Measurements from ENCODE around the gene QRSL1.
"Not testable (repeated sequence)": the region's sequence is repeated elsewhere in the genome, so short reads cannot be mapped to it uniquely, and the experiment has no call there.

Gene QRSL1

DNA sequence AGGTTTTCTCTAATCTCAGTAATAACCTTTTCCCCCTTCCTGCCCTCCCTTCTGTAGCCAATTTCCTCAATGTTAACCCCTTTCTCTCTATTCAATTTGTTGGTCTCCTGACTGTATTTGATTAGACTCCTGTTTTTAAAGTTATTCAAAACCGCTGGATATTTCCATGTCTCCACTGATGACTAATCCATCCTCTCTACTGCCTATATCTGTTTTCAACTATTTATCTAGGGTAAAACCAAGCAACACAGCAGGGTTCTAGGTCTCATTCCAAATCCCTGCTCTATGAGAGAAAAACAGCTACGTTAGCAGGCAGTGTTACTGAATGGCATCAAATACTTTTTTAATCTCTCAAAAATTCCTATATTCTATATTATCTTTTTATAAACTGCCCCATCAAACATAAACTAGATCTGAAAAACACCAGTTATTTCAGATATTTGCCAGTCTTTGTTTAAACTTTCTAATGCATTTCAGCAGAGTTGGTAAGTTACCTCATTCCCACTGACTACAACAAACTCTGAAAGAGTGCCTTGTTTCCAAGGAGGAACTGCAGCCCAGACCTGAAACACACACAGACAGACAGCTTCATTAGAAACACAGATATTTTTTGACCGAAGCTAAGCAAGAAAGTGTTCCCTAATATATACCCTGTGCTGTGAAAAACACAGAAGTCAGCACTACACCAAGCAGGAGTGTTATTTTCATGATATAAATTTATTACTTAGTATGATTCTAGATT is 8.3 kb upstream of the QRSL1 start:
- no peak for DNase-seq

DNA sequence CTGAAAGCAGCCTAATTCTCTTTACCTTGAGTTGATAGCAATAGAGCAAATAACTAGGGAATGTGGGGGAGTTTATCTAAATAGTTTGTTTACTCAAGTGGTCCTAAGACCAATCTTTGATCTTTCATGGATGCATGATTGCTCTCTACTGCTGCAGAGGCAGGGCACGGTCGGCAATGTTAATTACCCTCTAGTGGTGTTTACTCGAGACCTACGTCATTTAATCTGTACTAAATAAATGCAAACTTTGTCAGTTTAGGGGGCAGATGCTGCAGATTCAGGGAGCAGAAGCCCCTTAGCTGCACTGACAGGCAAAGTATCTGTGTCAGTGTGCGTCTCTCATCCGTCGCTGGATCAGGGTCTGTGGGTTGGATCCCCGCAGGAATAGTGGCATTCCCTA is 7.0 kb upstream of the QRSL1 start:
- DNase-seq, result no peak

DNA sequence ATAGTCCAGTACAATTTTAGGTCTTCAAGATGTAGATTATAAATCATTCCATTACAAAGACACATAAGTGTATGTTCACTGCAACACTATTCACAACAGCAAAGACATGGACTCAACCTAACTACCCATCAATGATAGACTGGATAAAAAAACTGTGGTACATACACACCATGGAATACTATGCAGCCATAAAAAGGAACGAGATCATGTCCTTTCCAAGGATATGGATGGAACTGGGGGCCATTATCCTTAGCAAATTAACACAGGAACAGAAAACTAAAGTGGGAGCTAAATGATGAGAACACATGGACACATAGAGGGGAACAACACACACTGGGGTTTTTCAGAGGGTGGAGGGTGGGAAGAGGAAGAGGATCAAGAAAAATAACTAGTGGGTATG is 6.3 kb upstream of the QRSL1 start:
- no peak for DNase-seq

DNA sequence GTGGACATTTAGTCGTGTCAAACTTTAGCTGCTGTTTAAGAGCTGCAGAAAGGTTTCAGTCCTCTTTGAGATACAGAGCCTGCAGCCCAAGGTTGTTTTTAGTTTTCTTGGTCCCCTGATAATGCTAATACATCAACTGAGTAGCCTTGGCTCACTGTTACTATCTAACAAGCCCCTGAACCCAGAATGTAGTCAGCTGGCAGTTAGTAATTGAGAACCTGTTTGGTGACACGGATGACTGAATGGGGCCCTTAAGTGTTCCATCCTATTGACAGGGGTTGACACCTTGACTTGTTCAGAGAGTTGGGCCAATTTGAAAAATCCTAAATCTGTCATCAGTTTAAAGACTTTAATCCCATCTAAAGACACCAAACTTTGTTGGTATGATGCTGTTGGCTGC is 2.9 kb upstream of the QRSL1 start:
- DNase-seq, result no peak

DNA sequence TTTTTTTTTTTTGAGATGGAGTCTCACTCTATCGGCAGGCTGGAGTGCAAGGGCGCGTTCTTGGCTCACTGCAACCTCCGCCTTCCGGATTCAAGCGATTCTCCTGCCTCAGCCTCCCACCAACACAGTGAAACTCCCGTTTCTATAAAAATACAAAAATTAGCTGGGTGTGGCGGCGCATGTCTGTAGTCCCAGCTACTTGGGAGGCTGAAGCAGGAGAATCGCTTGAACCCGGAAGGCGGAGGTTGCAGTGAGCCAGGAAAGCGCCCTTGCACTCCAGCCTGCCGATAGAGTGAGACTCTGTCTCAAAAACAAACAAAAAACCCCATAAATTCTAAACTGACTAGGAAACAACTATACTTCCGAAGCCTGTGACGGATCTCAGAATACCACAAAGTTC is 1.6 kb upstream of the QRSL1 start:
- not testable (repeated sequence) for DNase-seq

DNA sequence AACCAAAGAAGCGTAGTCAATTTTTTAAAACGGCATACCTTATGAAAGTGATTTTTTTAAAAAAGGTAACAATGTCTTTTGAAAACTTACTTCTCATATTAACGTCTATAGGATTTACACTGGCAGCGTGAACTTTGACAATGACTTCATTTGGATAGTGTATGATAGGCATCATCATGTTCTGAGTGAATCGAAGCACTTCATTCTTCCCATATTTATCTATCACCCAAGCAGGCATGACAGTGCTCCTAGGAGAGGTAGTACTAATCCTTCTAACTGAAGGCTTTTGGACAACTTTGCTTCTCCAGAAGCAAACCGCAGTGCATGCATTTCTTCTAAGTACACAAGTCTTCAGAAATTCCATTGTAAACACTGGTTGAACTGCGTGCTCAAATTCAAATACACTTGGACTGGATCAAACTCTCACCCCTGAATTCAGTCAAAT is 698 bp upstream of the QRSL1 start:
- no peak for DNase-seq

DNA sequence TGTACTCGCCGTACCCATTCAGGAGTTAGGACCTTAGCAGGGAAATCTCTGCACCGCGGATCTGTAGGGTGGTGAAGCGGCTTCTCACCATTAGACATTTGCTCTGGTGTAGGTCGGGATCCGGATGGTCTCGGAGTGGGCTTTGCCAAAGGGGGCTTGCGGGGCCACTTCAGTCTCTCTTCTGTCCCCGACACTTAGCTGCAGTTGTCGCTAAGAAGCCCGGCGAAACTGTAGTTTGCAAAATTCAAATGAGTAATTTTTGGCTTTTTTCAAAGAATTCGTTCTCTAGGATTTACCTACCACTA is 433 bp downstream of the QRSL1 start:
- no peak for DNase-seq

DNA sequence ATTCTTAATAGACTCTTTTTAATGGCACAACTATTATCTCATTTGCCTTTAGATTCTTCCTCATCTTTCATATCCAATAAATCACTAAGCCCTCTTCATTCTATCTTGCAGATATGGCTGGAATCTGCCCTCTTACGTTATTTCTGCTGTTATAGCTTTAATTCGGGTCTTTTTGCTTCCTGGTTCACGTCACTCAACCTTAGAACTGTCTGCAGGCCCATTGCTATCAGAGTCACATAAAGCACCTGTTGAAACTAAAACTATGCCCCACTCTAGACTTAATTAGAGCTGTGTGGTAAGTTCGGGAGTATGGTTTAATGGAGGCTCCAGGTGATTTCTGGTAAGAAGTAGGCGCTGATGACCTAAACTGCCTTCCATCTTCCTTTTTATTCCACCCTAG is 988 bp downstream of the QRSL1 start:
- no peak for DNase-seq

DNA sequence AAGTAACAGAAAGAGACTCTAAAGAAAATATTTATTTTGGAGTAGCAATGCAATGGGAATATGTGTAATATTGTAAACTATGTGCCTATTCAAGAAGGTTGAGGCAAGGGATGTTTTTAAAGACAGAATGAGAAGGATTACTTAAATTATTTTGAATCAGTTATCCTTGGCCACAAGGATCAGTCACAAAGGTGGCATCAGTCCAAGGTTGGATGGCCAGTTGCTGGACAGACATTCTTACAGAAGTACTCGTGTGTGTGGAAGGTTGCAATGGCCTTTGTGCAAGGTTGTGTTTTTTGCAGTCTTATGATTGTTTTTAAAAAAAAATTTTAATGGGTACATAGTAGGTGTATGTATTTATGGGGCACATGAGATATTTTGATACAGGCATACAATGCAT is 2.0 kb downstream of the QRSL1 start:
- no peak for DNase-seq

DNA sequence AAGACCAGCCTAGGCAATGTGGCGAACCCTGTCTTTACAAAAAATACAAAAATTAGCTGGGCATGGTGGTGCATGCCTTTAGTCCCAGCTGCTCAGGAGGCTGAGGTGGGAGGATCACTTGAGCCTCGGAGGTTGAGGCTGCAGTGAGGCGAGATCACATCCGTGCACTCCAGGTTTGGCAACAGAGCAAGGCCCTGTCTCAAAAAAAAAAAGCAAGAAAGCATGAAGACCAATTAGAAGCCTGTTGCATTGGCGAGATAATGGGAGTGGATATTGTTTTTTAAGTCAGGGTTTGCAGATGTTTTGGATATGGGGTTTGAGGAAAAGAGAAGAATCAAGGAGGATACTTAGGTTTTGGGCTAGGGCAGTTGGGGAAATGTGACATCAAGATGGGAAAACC is 5.2 kb downstream of the QRSL1 start:
- no peak for DNase-seq

DNA sequence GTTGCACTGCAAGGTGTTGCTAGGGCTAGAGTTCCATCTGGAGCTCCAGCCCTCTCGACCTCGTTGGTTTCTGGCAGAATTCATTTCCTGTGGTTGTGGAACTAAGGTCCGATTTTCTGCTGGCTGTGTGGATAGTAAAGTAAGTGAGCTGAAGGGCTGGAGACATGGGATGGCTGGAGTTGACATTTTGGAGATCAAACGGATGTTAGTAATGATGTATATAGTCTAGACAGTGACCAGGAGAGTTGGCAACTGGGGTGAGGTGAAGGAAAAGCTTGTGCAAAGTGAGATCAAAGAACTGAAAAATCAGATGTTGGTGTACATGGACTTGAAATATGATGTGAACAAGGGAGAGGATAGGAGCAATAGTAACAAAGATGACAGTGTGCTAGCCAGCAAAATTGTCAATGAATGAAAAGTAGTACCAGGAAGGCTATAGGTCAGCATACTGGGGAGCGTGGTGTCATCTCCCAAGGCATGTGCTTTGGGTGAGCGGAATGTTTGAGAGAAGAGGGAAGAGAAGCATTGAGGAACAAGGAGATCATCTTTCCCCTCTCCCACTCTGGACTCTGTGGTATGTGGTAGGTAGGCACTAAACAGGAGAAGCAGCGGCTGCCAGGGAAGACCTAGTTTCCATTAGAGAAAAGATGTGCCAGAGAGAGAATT is 7.8 kb downstream of the QRSL1 start:
- DNase-seq, result no peak

DNA sequence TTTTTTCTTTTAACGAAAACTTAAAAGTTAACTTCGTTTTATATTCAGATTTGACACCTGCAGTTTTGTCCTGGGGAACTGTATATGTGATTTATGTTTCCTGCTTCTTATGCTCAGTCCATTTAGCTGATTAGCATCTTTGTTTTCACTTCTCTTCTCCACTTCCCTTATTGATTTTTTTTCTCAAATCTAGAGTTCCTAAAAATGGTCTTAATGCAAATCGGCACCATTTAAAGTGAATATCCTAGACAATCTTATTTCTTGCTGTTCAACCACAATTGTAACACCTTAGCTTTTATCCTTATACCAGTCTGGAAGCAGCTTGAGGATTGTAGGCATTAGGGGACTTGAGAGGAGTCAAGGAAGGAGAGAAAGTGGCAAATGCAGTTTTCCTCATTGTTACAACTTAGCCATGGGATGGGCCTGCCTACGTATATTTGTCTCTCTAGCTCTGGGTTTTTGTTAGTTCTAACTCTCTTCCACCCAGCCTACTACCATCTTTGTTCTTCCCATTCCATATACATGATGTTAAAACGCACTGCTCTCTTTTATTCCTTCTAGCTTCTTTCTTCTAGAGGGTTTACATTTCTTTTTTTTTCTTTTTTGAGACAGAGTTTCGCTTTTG is 8.5 kb downstream of the QRSL1 start:
- no peak for DNase-seq

DNA sequence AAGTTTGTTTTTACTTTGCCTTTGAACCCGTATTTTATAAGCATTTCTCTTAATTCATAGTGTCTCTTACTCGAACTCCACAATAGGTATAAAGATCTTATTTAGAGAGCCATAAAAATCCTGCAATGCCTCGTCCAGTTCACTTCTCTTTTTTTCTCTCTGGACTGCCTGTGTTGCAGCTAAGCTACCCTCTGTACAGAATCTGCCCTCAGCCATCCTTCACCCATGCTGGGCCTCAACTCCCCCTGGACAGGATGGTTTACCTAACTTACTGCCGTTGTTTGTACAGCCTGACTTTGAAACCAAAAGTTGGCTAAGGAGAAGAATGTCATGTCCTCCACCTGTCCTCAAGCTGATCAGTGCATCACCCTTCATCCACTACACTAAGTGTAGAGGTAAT is 10.4 kb downstream of the QRSL1 start:
- DNase-seq, result no peak

DNA sequence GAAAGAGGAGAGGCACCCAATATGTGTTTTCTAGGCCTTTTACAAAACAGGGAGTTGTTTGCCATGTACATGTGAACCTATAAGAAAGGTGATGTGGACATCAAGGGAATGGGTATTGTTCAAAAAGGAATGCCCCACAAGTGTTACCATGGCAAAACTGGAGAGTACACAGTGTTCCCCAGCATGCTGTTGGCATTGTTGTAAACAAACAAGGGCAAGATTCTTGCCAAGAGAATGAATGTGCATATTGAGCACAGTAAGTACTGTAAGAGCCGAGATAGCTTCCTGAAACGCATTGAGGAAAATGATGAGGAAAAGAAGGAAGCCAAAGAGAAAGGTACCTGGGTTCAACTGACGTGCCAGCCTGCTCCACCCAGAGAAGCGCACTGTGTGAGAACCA is 13.1 kb downstream of the QRSL1 start:
- DNase-seq, result no peak

DNA sequence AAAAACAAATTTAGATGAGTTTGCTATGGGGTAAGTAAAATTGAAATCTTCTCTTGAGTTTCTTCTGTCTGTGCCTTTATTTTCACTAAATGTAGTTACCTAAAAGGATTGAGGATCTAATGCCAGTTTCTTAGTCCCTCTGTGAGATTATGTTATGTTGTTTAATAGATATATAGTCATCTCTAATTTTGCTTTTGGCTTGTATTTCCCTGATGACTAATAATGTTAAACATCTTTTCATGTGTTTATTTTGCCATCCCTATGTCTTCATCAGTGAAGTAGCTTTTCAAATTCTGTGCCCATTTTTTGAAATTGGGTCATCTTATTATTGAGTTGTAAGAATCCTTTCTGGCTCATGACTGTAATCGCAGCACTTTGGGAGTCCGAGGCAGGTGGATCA is 13.7 kb downstream of the QRSL1 start:
- DNase-seq, result no peak

DNA sequence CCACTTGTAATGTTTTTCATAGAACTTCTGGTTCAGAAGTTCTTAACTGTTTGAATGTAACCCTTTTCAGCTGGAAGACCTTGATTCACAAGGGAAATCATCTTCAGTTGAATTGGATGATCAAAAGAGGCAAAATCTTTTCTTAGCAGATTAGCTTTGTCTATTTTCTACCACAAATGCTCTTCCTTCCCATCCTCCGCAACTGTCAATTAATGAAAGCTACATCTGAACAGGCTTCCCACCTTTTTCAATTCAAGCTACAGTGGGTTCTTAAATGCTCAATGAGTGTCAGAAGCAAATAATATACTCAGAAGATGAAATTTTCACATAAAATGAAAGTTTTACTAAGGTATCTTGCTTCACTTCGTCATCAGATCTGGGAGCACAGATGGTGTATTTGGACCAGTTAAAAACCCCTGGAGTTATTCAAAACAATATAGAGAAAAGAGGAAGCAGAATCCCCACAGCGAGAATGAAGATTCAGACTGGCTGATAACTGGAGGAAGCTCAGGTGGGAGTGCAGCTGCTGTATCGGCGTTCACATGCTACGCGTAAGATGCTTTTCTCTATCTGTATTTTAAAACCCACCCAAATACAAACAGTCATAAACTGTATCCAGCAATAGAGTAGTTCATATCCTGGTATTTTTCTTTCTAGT is 19.4 kb downstream of the QRSL1 start:
- no peak for DNase-seq

DNA sequence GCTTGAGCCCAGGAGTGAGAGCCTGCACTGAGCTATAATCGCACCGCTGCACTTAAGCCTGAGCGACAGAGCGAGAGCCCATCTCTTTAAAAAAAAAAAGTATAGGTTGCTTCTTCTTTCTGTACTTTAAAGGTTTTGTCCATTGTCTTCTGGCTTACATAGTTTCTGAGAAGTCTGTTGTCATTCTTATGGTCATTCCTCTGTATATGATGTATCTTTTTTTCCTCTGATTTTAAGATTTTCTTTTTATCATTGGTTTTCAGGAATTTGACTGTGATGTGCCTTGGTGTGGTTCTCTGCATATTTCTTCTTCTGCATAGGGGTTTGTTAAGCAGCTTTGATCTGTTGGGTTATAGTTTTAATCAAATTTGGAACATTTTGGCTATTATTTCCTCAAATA is 29.1 kb downstream of the QRSL1 start:
- no peak for DNase-seq

DNA sequence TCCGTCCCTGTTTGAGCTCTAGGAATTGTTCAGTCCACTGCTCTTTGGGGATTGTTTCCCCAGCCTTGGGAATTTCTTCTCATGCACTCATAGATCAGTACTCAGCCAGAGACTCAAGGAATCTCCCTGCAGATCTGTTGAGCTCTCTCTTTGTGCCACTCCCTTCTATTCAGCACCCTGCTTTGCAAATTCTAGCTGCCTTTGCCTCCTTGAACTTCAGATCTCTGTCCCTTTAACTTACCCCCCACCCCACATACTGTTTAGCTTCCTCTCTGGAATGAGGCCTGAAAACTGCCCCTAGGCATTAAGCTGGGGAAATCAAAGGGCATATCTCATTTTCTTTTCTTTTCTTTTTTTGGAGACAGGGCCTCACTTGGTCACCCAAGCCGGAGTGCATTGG is 30.5 kb downstream of the QRSL1 start:
- no peak for DNase-seq

DNA sequence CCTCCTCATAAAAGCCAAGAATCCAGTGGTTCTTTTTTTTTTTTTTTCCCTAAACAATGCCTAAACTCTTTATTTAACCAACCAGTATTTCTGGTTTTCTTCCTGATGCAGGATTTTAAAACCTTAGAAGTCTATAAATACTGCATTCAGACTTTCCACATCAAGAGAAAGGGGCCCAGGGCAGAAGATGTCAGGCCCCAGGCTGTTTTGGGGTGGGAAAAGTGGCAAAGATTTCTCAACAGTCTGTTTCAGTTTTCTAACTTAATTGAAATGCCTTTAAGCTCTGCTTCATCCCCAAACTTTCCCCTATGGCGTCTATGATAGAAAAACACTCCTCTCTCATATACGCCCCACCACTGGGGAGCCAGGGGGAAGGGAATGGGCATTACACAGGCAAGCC is 33.1 kb downstream of the QRSL1 start:
- DNase-seq, result no peak

DNA sequence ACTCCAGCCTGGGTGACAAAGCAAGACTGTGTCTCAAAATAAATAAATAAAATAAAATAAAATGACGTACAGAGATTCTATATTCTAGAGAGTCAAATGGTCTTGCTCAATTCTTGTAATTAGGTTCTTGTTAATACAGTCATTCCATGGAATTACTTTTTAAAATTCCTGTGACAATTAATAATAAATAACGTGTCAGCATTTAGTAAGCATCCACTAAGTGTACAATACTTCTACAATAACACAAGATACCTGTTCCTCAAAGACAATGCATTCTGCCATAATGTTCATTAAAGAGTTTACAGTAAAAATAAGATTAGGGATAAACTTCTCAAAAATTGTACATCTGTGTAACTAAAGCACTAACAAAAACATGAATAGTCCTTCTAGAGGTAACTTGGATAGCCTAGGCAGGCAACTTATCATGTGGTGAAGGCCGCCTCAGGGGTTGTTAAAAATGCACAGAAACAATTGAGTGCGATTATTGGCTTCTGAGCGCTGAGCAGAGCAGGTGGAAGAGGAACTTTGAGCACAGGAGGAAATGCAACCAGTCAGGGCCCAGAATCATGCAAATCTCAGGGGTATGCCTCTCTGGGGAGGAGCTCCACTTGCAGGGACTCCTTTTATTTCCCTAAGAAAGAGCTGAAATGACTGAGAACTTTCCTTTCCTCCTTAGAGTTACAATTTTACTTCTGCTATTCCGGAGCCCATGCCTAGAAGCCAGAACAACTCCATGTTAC is 37.1 kb downstream of the QRSL1 start:
- no peak for DNase-seq

DNA sequence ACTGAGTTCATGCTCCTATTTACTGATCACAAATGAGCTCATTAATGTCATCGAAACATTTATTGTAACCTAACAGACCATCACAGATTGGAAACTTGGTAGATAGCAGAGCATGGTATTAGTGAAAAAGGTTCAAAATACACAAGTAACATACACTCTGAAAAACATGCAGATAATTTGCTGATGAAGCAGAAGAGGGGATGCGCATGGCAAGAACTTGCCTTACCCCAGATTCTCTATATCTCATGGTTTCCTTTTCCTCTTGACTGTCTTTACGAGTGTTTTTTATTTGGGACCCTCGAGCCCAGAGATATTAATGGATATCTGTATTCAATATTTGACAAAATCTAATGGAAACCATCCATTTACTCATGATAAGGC is 37.6 kb downstream of the QRSL1 start:
- DNase-seq, result no peak

DNA sequence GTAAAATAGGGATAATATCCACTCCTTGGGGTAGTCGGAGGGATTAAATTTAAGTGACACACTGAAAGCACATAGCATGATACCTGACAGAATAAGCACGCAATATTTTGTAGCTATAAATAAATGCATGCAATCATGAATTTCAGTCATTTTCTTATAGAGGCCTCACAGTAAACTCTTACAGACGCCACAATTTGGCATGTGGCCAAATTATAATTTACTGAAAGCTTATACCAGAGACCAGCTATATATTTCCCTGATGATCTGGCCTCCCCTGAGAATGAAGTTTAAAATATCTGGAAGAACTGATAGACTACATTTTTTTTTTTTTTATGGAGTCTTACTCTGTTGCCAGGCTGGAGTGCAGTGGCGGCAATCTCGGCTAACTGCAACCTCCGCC is 40.9 kb downstream of the QRSL1 start:
- DNase-seq, result no peak

DNA sequence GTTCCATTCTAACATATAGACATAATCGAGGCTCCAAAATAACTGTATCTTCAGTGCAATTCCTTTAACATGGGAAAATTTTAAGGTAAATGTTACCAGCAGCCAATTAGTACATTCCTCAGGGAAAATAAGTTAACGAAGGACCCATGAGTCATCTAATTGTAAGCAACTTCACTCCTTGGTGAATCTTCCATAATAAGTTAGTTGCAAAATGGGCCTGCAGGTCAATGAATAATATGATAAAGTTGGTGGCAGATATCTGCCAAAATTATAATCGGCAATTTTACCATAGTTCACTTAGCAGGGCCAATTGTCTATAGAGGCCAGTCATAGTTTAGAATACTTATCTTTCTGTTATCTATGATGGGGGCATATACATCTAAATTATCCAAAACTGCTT is 42.3 kb downstream of the QRSL1 start:
- no peak for DNase-seq
